Nephron progenitor cell (in vitro differentiated cells): ENCODE data around the gene POU4F3.

Experiments
- DNase-seq: peaks from one replicate; pipeline ENCODE4 v3.0.0; 2021
- H3K27ac Mint-ChIP-seq: 2 replicates; pipeline ENCODE4 v1.8.0; 2021; ENCODE audit warnings: mild to moderate bottlenecking, moderate library complexity, mixed read lengths
- H3K27me3 Mint-ChIP-seq: 2 replicates; pipeline ENCODE4 v1.8.0; 2021; ENCODE audit warnings: mild to moderate bottlenecking, low read depth, mixed read lengths; ENCODE audit not compliant: poor library complexity
- H3K36me3 Mint-ChIP-seq: 2 replicates; pipeline ENCODE4 v1.8.0; 2021; ENCODE audit warnings: low read depth, mixed read lengths
- H3K4me1 Mint-ChIP-seq: 2 replicates; pipeline ENCODE4 v1.8.0; 2021; ENCODE audit warnings: mixed read lengths
- H3K4me3 Mint-ChIP-seq: 2 replicates; pipeline ENCODE4 v1.8.0; 2021; ENCODE audit warnings: mild to moderate bottlenecking, moderate library complexity, mixed read lengths
- H3K9me3 Mint-ChIP-seq: 2 replicates; pipeline ENCODE4 v1.8.0; 2021; ENCODE audit warnings: mild to moderate bottlenecking, moderate library complexity, mixed read lengths
- CTCF ChIP-seq: fragments of 200-600 bp; sonication (generic); IDR thresholded peaks from 2 replicates; pipeline ENCODE4 v1.5.0; 2021; ENCODE audit warnings: antibody characterized with exemption

The POU4F3 gene

DNA sequence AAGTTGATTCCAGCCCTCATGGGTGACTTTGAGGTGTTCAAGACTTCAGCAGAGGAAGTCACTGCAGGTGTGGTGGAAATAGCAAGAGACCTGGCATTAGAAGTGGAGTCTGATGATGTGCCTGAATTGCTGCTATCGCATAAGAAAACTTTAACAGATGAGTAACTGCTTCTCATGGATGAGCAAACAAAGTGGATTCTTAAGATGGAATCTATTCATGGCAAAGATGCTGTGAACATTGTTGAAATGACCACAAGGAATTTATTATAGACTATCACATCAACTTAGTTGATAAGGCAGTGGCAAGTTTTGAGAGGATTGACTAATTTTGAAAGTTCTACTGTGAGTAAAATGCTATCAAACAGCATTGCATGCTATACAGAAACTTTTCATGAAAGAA, 17.1 kb upstream of the POU4F3 start:
- no peak for DNase-seq
- Mint-ChIP-seq H3K4me3 (no peak overlapping the region), H3K27me3 (peaks cover 34% of the 10 kb centered on the region), H3K4me1 (peaks cover under 1% of the 10 kb centered on the region), H3K9me3 (peaks cover 18% of the 10 kb centered on the region), H3K36me3 (no peaks in the 10 kb centered on the region), H3K27ac (no peak overlapping the region)
- no peak for TF ChIP-seq CTCF

GRCh38 chr5:146327257-146327870, 11.3 kb upstream of the POU4F3 start:
- no peak for DNase-seq
- Mint-ChIP-seq H3K36me3 (no peaks in the 10 kb centered on the region), H3K9me3 (peaks cover 4% of the 10 kb centered on the region), H3K27ac (no peak overlapping the region), H3K27me3 (peaks cover 48% of the 10 kb centered on the region), H3K4me1 (peaks cover 15% of the 10 kb centered on the region), H3K4me3 (no peak overlapping the region)
- TF ChIP-seq CTCF, result no peak

DNA sequence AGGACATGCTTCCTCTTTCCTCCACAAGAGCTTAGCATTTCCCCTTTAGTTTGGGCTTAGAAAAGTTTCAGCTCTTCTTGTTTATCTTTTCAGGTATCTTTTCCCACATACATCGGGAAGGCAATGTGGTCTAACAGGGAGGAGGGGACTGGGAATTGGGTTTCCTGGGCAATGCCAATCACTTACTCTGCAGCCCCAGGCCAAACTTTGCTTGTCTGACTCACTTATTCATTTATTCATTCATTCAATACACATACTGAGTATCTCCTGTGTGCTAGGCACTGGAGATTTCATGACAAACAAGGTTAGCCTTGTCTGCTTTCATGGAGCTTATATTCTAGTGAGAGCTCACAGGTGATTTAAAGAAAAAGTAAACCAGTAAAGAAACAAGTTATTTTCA, 10.7 kb upstream of the POU4F3 start:
- no peak for DNase-seq
- Mint-ChIP-seq H3K9me3 (peaks cover 4% of the 10 kb centered on the region), H3K4me1 (peaks cover 15% of the 10 kb centered on the region), H3K27ac (no peak overlapping the region), H3K4me3 (no peak overlapping the region), H3K36me3 (no peaks in the 10 kb centered on the region), H3K27me3 (peaks cover 48% of the 10 kb centered on the region)
- no peak for TF ChIP-seq CTCF

- Mint-ChIP-seq H3K9me3 (peaks cover 4% of the 10 kb centered on the region), H3K4me3 (no peak overlapping the region), H3K4me1 (peaks cover 20% of the 10 kb centered on the region), H3K27me3 (peaks cover 65% of the 10 kb centered on the region), H3K36me3 (no peaks in the 10 kb centered on the region), H3K27ac (no peak overlapping the region)
- DNase-seq, result no peak
- no peak for TF ChIP-seq CTCF
Measured at GRCh38 chr5:146329697-146330096, 8.9 kb upstream of the POU4F3 start.

GRCh38 chr5:146331423-146331822, 7.2 kb upstream of the POU4F3 start:
- no peak for TF ChIP-seq CTCF
- H3K4me3 Mint-ChIP-seq, result peak overlapping the region; percentile 58
- H3K27me3 Mint-ChIP-seq, result peaks cover 78% of the 10 kb centered on the region
- peaks cover 4% of the 10 kb centered on the region for H3K9me3 Mint-ChIP-seq
- peaks cover 20% of the 10 kb centered on the region for H3K4me1 Mint-ChIP-seq
- DNase-seq, result no peak
- no peaks in the 10 kb centered on the region for H3K36me3 Mint-ChIP-seq
- H3K27ac Mint-ChIP-seq, result no peak overlapping the region

DNA sequence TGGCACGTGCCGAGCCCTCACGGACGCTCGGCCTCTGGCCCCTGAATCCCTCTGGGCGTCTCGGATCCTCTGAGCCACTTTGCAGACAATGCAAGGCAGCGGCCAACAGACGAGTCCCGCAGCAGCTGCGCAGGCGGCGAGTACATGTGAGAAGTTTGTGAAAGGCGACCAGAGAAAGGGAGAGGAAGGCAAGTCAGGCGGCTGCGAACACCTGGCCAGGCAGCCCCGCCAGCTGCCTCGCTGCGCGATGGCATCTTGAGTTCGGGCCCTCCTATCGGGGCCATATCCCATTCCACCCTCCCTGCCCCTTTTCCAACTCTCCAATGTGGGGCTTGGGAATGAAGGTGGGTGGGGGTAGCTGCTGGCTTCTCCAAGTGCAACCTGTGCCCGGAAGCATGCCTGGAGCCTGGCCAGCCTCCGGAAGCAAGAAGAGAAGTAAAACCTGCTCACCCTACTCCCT, 4.5 kb upstream of the POU4F3 start:
- H3K9me3 Mint-ChIP-seq, result peaks cover 4% of the 10 kb centered on the region
- no peak overlapping the region for H3K27ac Mint-ChIP-seq
- no peaks in the 10 kb centered on the region for H3K36me3 Mint-ChIP-seq
- peaks cover 91% of the 10 kb centered on the region for H3K27me3 Mint-ChIP-seq
- H3K4me3 Mint-ChIP-seq, result no peak overlapping the region
- no peak for DNase-seq
- H3K4me1 Mint-ChIP-seq, result peaks cover 40% of the 10 kb centered on the region
- no peak for TF ChIP-seq CTCF
